ENCODE results near the gene KRTAP1-3.

DNA sequence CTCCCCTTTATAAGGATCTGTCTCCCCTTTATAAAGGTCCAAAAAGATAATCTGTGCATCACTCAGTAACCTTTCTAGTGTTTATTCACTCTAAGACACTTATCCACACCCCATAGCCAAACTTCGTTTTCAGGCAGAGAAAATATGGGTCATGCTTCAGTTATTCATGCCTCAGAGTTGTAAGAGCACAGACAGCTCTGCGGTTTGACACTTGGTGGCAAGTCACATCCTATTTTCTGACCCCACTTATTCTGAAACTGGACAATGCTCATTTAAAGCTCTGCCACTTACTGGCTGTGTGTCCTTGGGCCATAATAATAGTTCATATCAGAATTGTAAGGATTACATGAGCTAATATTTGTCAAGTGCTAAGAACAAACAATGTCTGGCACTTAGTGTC is 14.4 kb upstream of the KRTAP1-3 start:
- TF ChIP-seq POLR2A (IDR thresholded peaks at IDR 0.05) (no peak), EP300 (IDR thresholded peaks at IDR 0.05) (no peak)
- TF ChIP-seq, protein P1, sequence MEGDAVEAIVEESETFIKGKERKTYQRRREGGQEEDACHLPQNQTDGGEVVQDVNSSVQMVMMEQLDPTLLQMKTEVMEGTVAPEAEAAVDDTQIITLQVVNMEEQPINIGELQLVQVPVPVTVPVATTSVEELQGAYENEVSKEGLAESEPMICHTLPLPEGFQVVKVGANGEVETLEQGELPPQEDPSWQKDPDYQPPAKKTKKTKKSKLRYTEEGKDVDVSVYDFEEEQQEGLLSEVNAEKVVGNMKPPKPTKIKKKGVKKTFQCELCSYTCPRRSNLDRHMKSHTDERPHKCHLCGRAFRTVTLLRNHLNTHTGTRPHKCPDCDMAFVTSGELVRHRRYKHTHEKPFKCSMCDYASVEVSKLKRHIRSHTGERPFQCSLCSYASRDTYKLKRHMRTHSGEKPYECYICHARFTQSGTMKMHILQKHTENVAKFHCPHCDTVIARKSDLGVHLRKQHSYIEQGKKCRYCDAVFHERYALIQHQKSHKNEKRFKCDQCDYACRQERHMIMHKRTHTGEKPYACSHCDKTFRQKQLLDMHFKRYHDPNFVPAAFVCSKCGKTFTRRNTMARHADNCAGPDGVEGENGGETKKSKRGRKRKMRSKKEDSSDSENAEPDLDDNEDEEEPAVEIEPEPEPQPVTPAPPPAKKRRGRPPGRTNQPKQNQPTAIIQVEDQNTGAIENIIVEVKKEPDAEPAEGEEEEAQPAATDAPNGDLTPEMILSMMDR (IDR thresholded peaks at IDR 0.05), result no peak
